Embryonic facial prominence (tissue), 1 donor: Measurements from ENCODE around the gene MIX23.

ENCODE experiments used
- DNase-seq: peaks from one replicate; pipeline ENCODE4 v3.0.0-alpha.2; 2016; ENCODE audit errors: extremely low spot score

MIX23 gene

GRCh38 chr3:122351612-122352011 lies 31.4 kb downstream of the MIX23 start:
- no peak for DNase-seq

GRCh38 chr3:122350814-122351418 lies 32.1 kb downstream of the MIX23 start:
- DNase-seq = no peak

- no peak for DNase-seq
These were observed 33.9 kb downstream of the MIX23 start for GRCh38 chr3:122349171-122349570.

- no peak for DNase-seq
These were observed 39.4 kb downstream of the MIX23 start for GRCh38 chr3:122343654-122344053.

- no peak for DNase-seq
These were observed 40.2 kb downstream of the MIX23 start for GRCh38 chr3:122342803-122343202.

- DNase-seq = no peak
These were observed 50.5 kb downstream of the MIX23 start for GRCh38 chr3:122332551-122332950.

- DNase-seq = no peak
These were observed 51.1 kb downstream of the MIX23 start for GRCh38 chr3:122331886-122332285.

- DNase-seq = no peak
These were observed 57.3 kb downstream of the MIX23 start for GRCh38 chr3:122325769-122326168.

GRCh38 chr3:122324871-122325323 lies 58.1 kb downstream of the MIX23 start, which contains the start of gene CSTA:
Gene CSTA, plus strand, starts transcription at chr3:122325248. Its CDS starts 45 bp downstream, at chr3:122325293.
- DNase-seq = no peak

GRCh38 chr3:122322095-122323075 lies 60.6 kb downstream of the MIX23 start:
- no peak for DNase-seq

- DNase-seq = no peak
These were observed 64.4 kb downstream of the MIX23 start for GRCh38 chr3:122318620-122319019.

GRCh38 chr3:122316368-122316767 lies 66.7 kb downstream of the MIX23 start:
- DNase-seq = no peak

- no peak for DNase-seq
These were observed 67.4 kb downstream of the MIX23 start for GRCh38 chr3:122315619-122316018.

GRCh38 chr3:122314228-122314876 lies 68.7 kb downstream of the MIX23 start:
- DNase-seq = no peak

GRCh38 chr3:122313281-122313680 lies 69.8 kb downstream of the MIX23 start:
- DNase-seq = no peak

- DNase-seq = no peak
These were observed 70.2 kb downstream of the MIX23 start for GRCh38 chr3:122312826-122313225.

GRCh38 chr3:122310361-122310760 lies 72.7 kb downstream of the MIX23 start:
- DNase-seq = no peak
